Measurements from ENCODE around the gene FADS2. TPM values are rescaled to one million over a fixed set of nuclear protein-coding genes. Genes with fewer than 3 reads are reported as not detected.

The FADS2 gene
- total and polyA plus RNA-seq, 9 of the 15 experiments (the other 6 are each of a cell fraction or from before 2014, with no cell fraction given): 2.9 to 42.8 (median 16.2) TPM

GRCh38 chr11:61816736-61817455, 11.2 kb upstream of the FADS2 start, which contains the start of gene FADS1 (continued):
- peak; percentile 85; the same call in 1 of the 2 replicates for TF ChIP-seq ETS1 (conservative IDR thresholded peaks at IDR 0.05; ENCODE audit: control insufficient read depth, low read depth, low read length)
- TF ChIP-seq HEY1 (CRISPR knock-in tag; IDR thresholded peaks at IDR 0.05; ENCODE audit: borderline replicate concordance): peak; percentile 28; the same call in 1 of the 2 replicates
- no peak for TF ChIP-seq SRSF1 (IDR thresholded peaks at IDR 0.05; ENCODE audit: low read depth, low read length)
- no peak for TF ChIP-seq SRSF9 (IDR thresholded peaks at IDR 0.05; ENCODE audit: borderline replicate concordance, low read depth, low read length)
- TF ChIP-seq USF2 (CRISPR knock-in tag; IDR thresholded peaks at IDR 0.05): no peak
- TF ChIP-seq CHD1 (IDR thresholded peaks at IDR 0.05; ENCODE audit: low read length): no peak
- TF ChIP-seq ESRRB (CRISPR knock-in tag; IDR thresholded peaks at IDR 0.05; ENCODE audit: borderline replicate concordance): no peak
- peak; percentile 65 for TF ChIP-seq FUS (optimal IDR thresholded peaks at IDR 0.05; ENCODE audit: low read depth, low read length)
- TF ChIP-seq TAF1 (IDR thresholded peaks at IDR 0.05; ENCODE audit: control insufficient read depth, extremely low read depth, insufficient read depth, low read length, severe bottlenecking): peak; percentile 58
- no peak for TF ChIP-seq SNAPC5 (CRISPR knock-in tag; IDR thresholded peaks at IDR 0.05)
- no peak for TF ChIP-seq NR0B1 (IDR thresholded peaks at IDR 0.05; ENCODE audit: partially characterized antibody)
- TF ChIP-seq STAG1 (CRISPR knock-in tag; IDR thresholded peaks at IDR 0.05; ENCODE audit: borderline replicate concordance): 0 out of 2 replicates have a peak, but pooled peaks have one; percentile 4
- TF ChIP-seq HNRNPUL1 (IDR thresholded peaks at IDR 0.05; ENCODE audit: low read length): no peak
- TF ChIP-seq NFIX (CRISPR knock-in tag; IDR thresholded peaks at IDR 0.05; ENCODE audit: low read depth): no peak
- TF ChIP-seq GABPB2 (CRISPR knock-in tag; conservative IDR thresholded peaks at IDR 0.05): no peak
- peak; percentile 37; the same call in 1 of the 2 replicates for TF ChIP-seq DEAF1 (CRISPR knock-in tag; IDR thresholded peaks at IDR 0.05)
- no peak for TF ChIP-seq PATZ1 (CRISPR knock-in tag; IDR thresholded peaks at IDR 0.05; ENCODE audit: borderline replicate concordance)
- no peak for TF ChIP-seq ZNF41 (CRISPR knock-in tag; conservative IDR thresholded peaks at IDR 0.05)
